ENCODE data around the gene NCS1. TPM values are rescaled to one million over a fixed set of nuclear protein-coding genes. Genes with fewer than 3 reads are reported as not detected.

Gene NCS1
- total RNA-seq, 1 donor from 2014 or later: 26.6 TPM

DNA sequence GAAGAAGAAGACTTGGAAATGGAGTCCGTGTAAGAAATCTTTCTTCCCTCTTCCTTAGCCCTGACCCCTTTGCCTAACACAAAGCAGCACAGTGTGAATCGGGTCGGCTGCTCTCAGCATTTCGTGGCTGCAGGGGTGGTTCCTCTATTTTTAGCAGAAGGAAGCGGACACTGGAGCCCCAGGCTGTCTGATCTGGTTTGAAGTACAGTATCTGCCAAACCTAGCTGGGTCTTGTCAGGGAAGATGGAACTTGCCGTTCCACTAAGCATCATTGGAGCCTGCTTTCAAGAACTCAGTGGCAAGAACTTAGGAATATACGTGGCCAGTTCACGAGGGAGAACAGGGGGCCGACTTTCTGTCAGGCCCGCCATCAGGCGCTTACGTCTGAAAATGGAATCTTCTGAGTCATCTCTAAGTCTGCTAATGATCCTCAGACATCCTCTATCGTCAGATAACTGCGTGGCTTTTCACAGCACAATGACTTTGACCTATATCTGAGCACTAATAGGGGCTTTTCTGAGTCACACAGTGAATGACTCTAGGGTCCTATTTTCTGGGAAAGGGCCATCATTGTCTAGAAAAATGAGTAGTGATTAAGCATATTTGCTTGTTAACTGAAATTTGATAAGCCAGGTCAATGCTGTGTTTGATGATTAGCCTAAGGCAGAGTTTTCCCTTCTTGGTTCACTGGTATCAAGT, 43.3 kb upstream of the NCS1 start:
- peaks cover 10% of the 10 kb centered on the region for H3K36me3 ChIP-seq (ENCODE audit: control insufficient read depth, insufficient read depth, low read length)
- DNase-seq (ENCODE audit: low read depth): no peak
- no peak overlapping the region for H3K4me3 ChIP-seq (ENCODE audit: low read depth, low read length)
- TF ChIP-seq, protein P1, sequence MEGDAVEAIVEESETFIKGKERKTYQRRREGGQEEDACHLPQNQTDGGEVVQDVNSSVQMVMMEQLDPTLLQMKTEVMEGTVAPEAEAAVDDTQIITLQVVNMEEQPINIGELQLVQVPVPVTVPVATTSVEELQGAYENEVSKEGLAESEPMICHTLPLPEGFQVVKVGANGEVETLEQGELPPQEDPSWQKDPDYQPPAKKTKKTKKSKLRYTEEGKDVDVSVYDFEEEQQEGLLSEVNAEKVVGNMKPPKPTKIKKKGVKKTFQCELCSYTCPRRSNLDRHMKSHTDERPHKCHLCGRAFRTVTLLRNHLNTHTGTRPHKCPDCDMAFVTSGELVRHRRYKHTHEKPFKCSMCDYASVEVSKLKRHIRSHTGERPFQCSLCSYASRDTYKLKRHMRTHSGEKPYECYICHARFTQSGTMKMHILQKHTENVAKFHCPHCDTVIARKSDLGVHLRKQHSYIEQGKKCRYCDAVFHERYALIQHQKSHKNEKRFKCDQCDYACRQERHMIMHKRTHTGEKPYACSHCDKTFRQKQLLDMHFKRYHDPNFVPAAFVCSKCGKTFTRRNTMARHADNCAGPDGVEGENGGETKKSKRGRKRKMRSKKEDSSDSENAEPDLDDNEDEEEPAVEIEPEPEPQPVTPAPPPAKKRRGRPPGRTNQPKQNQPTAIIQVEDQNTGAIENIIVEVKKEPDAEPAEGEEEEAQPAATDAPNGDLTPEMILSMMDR (IDR thresholded peaks at IDR 0.05; ENCODE audit: insufficient read depth, low read length, severe bottlenecking): no peak
- no peak for FAIRE-seq
- no peaks in the 10 kb centered on the region for H3K27me3 ChIP-seq (ENCODE audit: control insufficient read depth, insufficient read depth, low read length)

- no peaks in the 10 kb centered on the region for H3K27me3 ChIP-seq (ENCODE audit: control insufficient read depth, insufficient read depth, low read length)
- no peak for DNase-seq (ENCODE audit: low read depth)
- peaks cover 10% of the 10 kb centered on the region for H3K36me3 ChIP-seq (ENCODE audit: control insufficient read depth, insufficient read depth, low read length)
- TF ChIP-seq, protein P1 (IDR thresholded peaks at IDR 0.05; ENCODE audit: insufficient read depth, low read length, severe bottlenecking): no peak
- FAIRE-seq: no peak
- no peak overlapping the region for H3K4me3 ChIP-seq (ENCODE audit: low read depth, low read length)
These were observed 42.7 kb upstream of the NCS1 start for GRCh38 chr9:130129432-130130061.

DNA sequence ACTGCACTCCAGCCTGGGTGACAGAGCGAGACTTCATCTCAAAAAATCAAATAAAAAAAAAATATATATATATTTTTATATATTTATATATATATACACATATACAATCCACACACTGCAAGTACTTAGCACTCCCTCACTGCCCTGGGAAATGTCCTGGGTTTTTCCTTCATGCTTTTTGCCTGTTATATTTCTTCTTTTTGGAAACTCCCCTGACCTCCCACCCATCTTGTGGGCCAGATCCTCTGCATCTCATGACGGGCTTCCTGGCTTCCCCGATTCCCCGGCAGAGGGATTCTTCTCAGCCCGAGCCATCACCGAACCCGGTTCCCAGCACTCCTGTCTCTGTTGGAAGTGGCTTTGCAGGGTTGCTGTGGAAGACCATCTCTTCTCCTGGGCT, 39.5 kb upstream of the NCS1 start:
- TF ChIP-seq, protein P1 (IDR thresholded peaks at IDR 0.05; ENCODE audit: insufficient read depth, low read length, severe bottlenecking): no peak
- Histone ChIP-seq H3K4me3 (ENCODE audit: low read depth, low read length) (no peak overlapping the region), H3K36me3 (ENCODE audit: control insufficient read depth, insufficient read depth, low read length) (peaks cover 13% of the 10 kb centered on the region), H3K27me3 (ENCODE audit: control insufficient read depth, insufficient read depth, low read length) (no peaks in the 10 kb centered on the region)
- DNase-seq (ENCODE audit: low read depth) (no peak), FAIRE-seq (no peak)

DNA sequence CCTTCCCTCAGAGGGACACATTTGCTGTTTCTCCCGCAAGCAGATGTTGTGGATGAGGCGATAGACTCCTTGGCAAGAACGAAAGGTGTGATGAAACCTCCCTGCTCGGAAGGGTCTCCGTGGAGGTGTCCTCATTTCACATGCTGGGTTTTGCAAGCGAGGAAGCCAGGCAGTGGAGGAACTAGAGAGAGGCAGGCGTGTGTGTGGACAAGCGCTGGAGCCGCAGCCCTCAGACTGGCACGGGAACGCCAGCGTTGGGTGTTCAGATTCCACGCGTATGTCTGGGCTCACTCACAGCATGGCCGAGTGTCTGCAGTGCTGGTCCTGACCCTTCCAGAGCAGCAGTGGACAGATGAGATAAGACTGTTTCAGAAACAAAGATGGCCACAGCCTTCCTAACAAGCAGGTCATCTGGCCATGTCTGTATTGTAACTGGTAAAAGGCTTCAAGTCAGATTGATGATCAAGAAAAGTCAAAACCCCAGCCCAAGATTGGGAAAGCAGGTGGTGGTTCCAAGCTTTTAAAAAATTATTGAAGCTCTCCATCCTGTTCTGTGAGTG, 35.0 kb upstream of the NCS1 start:
- no peaks in the 10 kb centered on the region for H3K27me3 ChIP-seq (ENCODE audit: control insufficient read depth, insufficient read depth, low read length)
- no peak for DNase-seq (ENCODE audit: low read depth)
- TF ChIP-seq, protein P1 (IDR thresholded peaks at IDR 0.05; ENCODE audit: insufficient read depth, low read length, severe bottlenecking): no peak
- H3K36me3 ChIP-seq (ENCODE audit: control insufficient read depth, insufficient read depth, low read length): peaks cover 3% of the 10 kb centered on the region
- no peak overlapping the region for H3K4me3 ChIP-seq (ENCODE audit: low read depth, low read length)
- no peak for FAIRE-seq

DNA sequence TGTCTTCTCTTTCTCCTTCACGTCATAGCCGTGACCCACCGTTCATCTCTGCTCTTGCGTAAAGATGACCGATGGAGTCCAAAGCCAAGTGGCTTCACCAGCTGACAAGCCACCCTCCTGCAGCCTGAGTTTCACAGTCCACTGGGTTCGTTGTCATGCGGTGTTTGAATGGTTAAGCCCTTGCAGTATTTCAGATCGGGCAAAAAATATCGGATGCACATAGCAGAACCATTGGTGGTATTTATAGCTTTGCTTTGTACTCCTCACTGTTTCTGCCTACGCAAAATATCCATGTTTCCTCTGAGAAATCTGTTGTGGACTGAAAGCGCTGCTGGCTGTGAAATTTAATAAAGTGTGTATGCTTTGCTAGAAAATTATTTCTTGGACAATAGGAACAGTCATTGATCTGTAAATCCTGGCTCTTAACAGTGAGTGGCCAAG, 34.5 kb upstream of the NCS1 start:
- Histone ChIP-seq H3K4me3 (ENCODE audit: low read depth, low read length) (no peak overlapping the region), H3K36me3 (ENCODE audit: control insufficient read depth, insufficient read depth, low read length) (peaks cover 3% of the 10 kb centered on the region), H3K27me3 (ENCODE audit: control insufficient read depth, insufficient read depth, low read length) (no peaks in the 10 kb centered on the region)
- FAIRE-seq (no peak), DNase-seq (ENCODE audit: low read depth) (no peak)
- TF ChIP-seq, protein P1 (IDR thresholded peaks at IDR 0.05; ENCODE audit: insufficient read depth, low read length, severe bottlenecking): no peak

Data from bronchial epithelial cell (primary cell).